T-cell (primary cell): Measurements from ENCODE around the gene UHRF1. TPM values are rescaled to one million over a fixed set of nuclear protein-coding genes. Genes with fewer than 3 reads are reported as not detected.

Source experiments
- ATAC-seq, 4 experiments: fragments of 200-7000 bp in 3 of 4; fragments of 150-1000 bp in 1 of 4; cut with Tn5 transposase; replicated peaks in 1 of 4; 1 replicate in 3 of 4; 2 replicates in 1 of 4; pipeline ENCODE4 v1.10.0; 2021; ENCODE audit warnings: moderate library complexity in 3 of 4, mild to moderate bottlenecking in 2 of 4, moderate number of reproducible peaks in 1 of 4
- CTCF ChIA-PET, 2 donors: fragments of 300-600 bp; sonication (Branson Sonifier 250); formaldehyde crosslinking; loops; one replicate each; lab custom pipeline; 2022; ENCODE audit warnings: antibody characterized with exemption in 2 of 2; lab: Charles Lee
- POLR2A ChIA-PET, 2 donors: fragments of 300-600 bp; sonication (Branson Sonifier 250); formaldehyde crosslinking; loops; one replicate each; lab custom pipeline; 2022; ENCODE audit warnings: antibody characterized with exemption in 2 of 2; lab: Charles Lee
- DNase-seq, 35 experiments: peaks; one replicate each; pipeline versions ENCODE4 v3.0.0 to v3.0.0-alpha.2; 2013 to 2023
- H3K27ac ChIP-seq: one replicate; pipeline ENCODE4 v1.5.1; 2013; ENCODE audit warnings: low read length
- H3K27me3 ChIP-seq, 2 experiments: replicated peaks in 1 of 2; 1 replicate in 1 of 2; 2 replicates in 1 of 2; pipeline versions ENCODE4 v1.6.1 to v1.7.0; 2013; ENCODE audit warnings: low read length in 1 of 2, mixed read lengths in 1 of 2; ENCODE audit not compliant: control insufficient read depth in 2 of 2, insufficient read depth in 2 of 2; ENCODE audit errors: extremely low read depth in 1 of 2
- H3K36me3 ChIP-seq, 2 donors: 1 replicate in 1 of 2; 2 replicates in 1 of 2; pipeline versions ENCODE4 v1.6.1 to v1.7.0; 2013; ENCODE audit warnings: low read length in 1 of 2; ENCODE audit not compliant: control insufficient read depth in 2 of 2, insufficient read depth in 1 of 2; ENCODE audit errors: extremely low read depth in 1 of 2
- H3K4me1 ChIP-seq, 2 experiments: 1 replicate in 1 of 2; 2 replicates in 1 of 2; pipeline versions ENCODE4 v1.6.1 to v1.7.0; 2013; ENCODE audit warnings: low read length in 2 of 2, mixed read lengths in 1 of 2; ENCODE audit not compliant: insufficient read depth in 2 of 2, control insufficient read depth in 1 of 2; ENCODE audit errors: extremely low read depth in 1 of 2
- H3K4me3 ChIP-seq, 2 donors: 1 replicate in 1 of 2; 2 replicates in 1 of 2; pipeline versions ENCODE4 v1.5.1 to v1.7.0; 2013; ENCODE audit warnings: mild to moderate bottlenecking in 2 of 2, low read length in 1 of 2, moderate library complexity in 1 of 2; ENCODE audit not compliant: control insufficient read depth in 1 of 2; ENCODE audit errors: extremely low read depth in 1 of 2
- H3K9me3 ChIP-seq: 2 replicates; pipeline ENCODE4 v1.7.0; 2013
- H3K27ac Mint-ChIP-seq, 2 donors: one replicate each; pipeline ENCODE4 v1.8.0; 2020 to 2021; ENCODE audit warnings: mild to moderate bottlenecking in 2 of 2, mixed read lengths in 2 of 2
- H3K27me3 Mint-ChIP-seq, 2 donors: one replicate each; pipeline ENCODE4 v1.8.0; 2021 to 2022; ENCODE audit warnings: mixed read lengths in 2 of 2
- H3K36me3 Mint-ChIP-seq: one replicate; pipeline ENCODE4 v1.8.0; 2021; ENCODE audit warnings: mixed read lengths
- H3K4me1 Mint-ChIP-seq, 3 donors: one replicate each; pipeline ENCODE4 v1.8.0; 2020 to 2022; ENCODE audit warnings: mixed read lengths in 3 of 3, mild to moderate bottlenecking in 1 of 3
- H3K4me3 Mint-ChIP-seq, 3 donors: one replicate each; pipeline ENCODE4 v1.8.0; 2020 to 2022; ENCODE audit warnings: mild to moderate bottlenecking in 3 of 3, mixed read lengths in 3 of 3, moderate library complexity in 3 of 3
- H3K9me3 Mint-ChIP-seq, 3 donors: one replicate each; pipeline ENCODE4 v1.8.0; 2020 to 2022; ENCODE audit warnings: mixed read lengths in 3 of 3
- WGBS: methylation state at CpG from one replicate; pipeline ENCODE4 v1.1.5; 2013; ENCODE audit warnings: missing lambda C conversion rate; ENCODE audit not compliant: insufficient coverage; 5-methylcytosine and 5-hydroxymethylcytosine counted together
- total RNA-seq, 35 experiments: library from RNA in 6 of 35; stranded (reverse) in 6 of 35; fragments of 120-200 nt in 1 of 35; gene quantifications; one replicate each; pipeline versions ENCODE4 v1.2.1 to v1.2.4 and lab custom pipeline; 2013 to 2026

UHRF1 gene
- total RNA-seq, 5 donors from 2014 or later (not counting 1 experiment from before 2014, with no cell fraction given): 0.89 to 3.1 (median 2.0) TPM

- CTCF ChIA-PET: interaction anchor here in 1 of 2 donors (0.6 kb wide), 1 partner anchor 31 kb away, joined by 3 read pairs; no protein-coding TSS in a partner anchor
- no peak overlapping the region for H3K27ac ChIP-seq
- POLR2A ChIA-PET: interaction anchor here in 1 of 2 donors (0.6 kb wide), 1 partner anchor 165 kb away, joined by 3 read pairs; no protein-coding TSS in a partner anchor
- H3K9me3 ChIP-seq: no peaks in the 10 kb centered on the region
- Mint-ChIP-seq H3K27ac (no peak overlapping the region), H3K36me3 (peaks cover 19% of the 10 kb centered on the region), H3K4me3 (no peak overlapping the region), H3K27me3 (no peaks in the 10 kb centered on the region), H3K9me3 (no peaks in the 10 kb centered on the region), H3K4me1 (peaks cover 16 to 22% (median 21%) of the 10 kb centered on the region in 3 donors)
- 97% methylated on average over 6 of the region's 6 CpGs for WGBS
- no peak for DNase-seq
- no peaks in the 10 kb centered on the region for H3K36me3 ChIP-seq
- ATAC-seq: no peak
- no peak overlapping the region for H3K4me3 ChIP-seq
- H3K27me3 ChIP-seq: no peaks in the 10 kb centered on the region
- H3K4me1 ChIP-seq: peaks cover 0 to 3% of the 10 kb centered on the region in 2 experiments
Observed at GRCh38 chr19:5000120-5000611, 90.9 kb downstream of the UHRF1 start.

GRCh38 chr19:5001615-5002014 lies 92.3 kb downstream of the UHRF1 start:
- ATAC-seq (peak in 1 of 4 experiments; percentile 26), DNase-seq (peak in 25 of 35 experiments; percentile 6 to 51 (median 17))
- no peak overlapping the region for H3K4me3 ChIP-seq
- H3K27me3 ChIP-seq: no peaks in the 10 kb centered on the region
- H3K27me3 Mint-ChIP-seq: no peaks in the 10 kb centered on the region
- no peaks in the 10 kb centered on the region for H3K9me3 ChIP-seq
- no peak overlapping the region for H3K4me3 Mint-ChIP-seq
- peaks cover 10% of the 10 kb centered on the region for H3K36me3 Mint-ChIP-seq
- H3K27ac ChIP-seq: no peak overlapping the region
- peaks cover 16 to 20% (median 20%) of the 10 kb centered on the region in 3 donors for H3K4me1 Mint-ChIP-seq
- H3K36me3 ChIP-seq: no peaks in the 10 kb centered on the region
- ChIA-PET POLR2A (no interaction called here), CTCF (interaction anchor here in 1 of 2 donors (0.6 kb wide), 1 partner anchor 1576 kb away, joined by 3 read pairs; no protein-coding TSS in a partner anchor)
- H3K9me3 Mint-ChIP-seq: no peaks in the 10 kb centered on the region
- H3K4me1 ChIP-seq: peaks cover 0 to 3% of the 10 kb centered on the region in 2 experiments
- 74% methylated on average over 3 of the region's 3 CpGs for WGBS
- H3K27ac Mint-ChIP-seq: no peak overlapping the region

- peaks cover 0 to 1% (median 0%) of the 10 kb centered on the region in 3 donors for H3K9me3 Mint-ChIP-seq
- Histone ChIP-seq H3K4me1 (peaks cover 0 to 3% of the 10 kb centered on the region in 2 experiments), H3K9me3 (no peaks in the 10 kb centered on the region), H3K4me3 (no peak overlapping the region), H3K27ac (no peak overlapping the region), H3K36me3 (no peaks in the 10 kb centered on the region), H3K27me3 (no peaks in the 10 kb centered on the region)
- H3K4me3 Mint-ChIP-seq: no peak overlapping the region
- CTCF ChIA-PET: interaction anchor here in 1 of 2 donors (0.6 kb wide), 1 partner anchor 1576 kb away, joined by 3 read pairs; no protein-coding TSS in a partner anchor
- H3K27ac Mint-ChIP-seq: no peak overlapping the region
- POLR2A ChIA-PET: no interaction called here
- DNase-seq (no peak), ATAC-seq (no peak)
- H3K4me1 Mint-ChIP-seq: peaks cover 14 to 20% (median 20%) of the 10 kb centered on the region in 3 donors
- no CpG with 5 or more reads among the region's 4 CpGs for WGBS
- no peaks in the 10 kb centered on the region for H3K27me3 Mint-ChIP-seq
- peaks cover 8% of the 10 kb centered on the region for H3K36me3 Mint-ChIP-seq
Observed at GRCh38 chr19:5002143-5002542, 92.8 kb downstream of the UHRF1 start.

GRCh38 chr19:5003781-5004180 lies 94.5 kb downstream of the UHRF1 start:
- no peak overlapping the region for H3K27ac Mint-ChIP-seq
- no peaks in the 10 kb centered on the region for H3K27me3 ChIP-seq
- H3K36me3 ChIP-seq: no peaks in the 10 kb centered on the region
- POLR2A ChIA-PET: no interaction called here
- peaks cover 18 to 27% (median 22%) of the 10 kb centered on the region in 3 donors for H3K4me1 Mint-ChIP-seq
- H3K9me3 Mint-ChIP-seq: peaks cover 0 to 14% (median 4%) of the 10 kb centered on the region in 3 donors
- WGBS: 96% methylated on average over 14 of the region's 18 CpGs
- peaks cover 14% of the 10 kb centered on the region for H3K36me3 Mint-ChIP-seq
- CTCF ChIA-PET: no interaction called here
- no peak overlapping the region for H3K4me3 ChIP-seq
- no peak overlapping the region for H3K4me3 Mint-ChIP-seq
- H3K27me3 Mint-ChIP-seq: no peaks in the 10 kb centered on the region
- ATAC-seq: no peak
- no peak overlapping the region for H3K27ac ChIP-seq
- peaks cover 0 to 3% of the 10 kb centered on the region in 2 experiments for H3K4me1 ChIP-seq
- no peak for DNase-seq
- H3K9me3 ChIP-seq: no peaks in the 10 kb centered on the region

GRCh38 chr19:5005096-5005495 lies 95.8 kb downstream of the UHRF1 start:
- DNase-seq: no peak
- ChIA-PET CTCF (interaction anchor here in 1 of 2 donors (0.6 kb wide), 2 partner anchors 112 to 260 kb away, joined by 3 to 4 read pairs; no protein-coding TSS in a partner anchor), POLR2A (no interaction called here)
- Mint-ChIP-seq H3K4me1 (peaks cover 19 to 22% (median 20%) of the 10 kb centered on the region in 3 donors), H3K27ac (no peak overlapping the region), H3K9me3 (peaks cover 0 to 14% (median 4%) of the 10 kb centered on the region in 3 donors), H3K36me3 (peaks cover 17% of the 10 kb centered on the region), H3K4me3 (no peak overlapping the region), H3K27me3 (no peaks in the 10 kb centered on the region)
- no peak for ATAC-seq
- Histone ChIP-seq H3K4me1 (peaks cover 0 to 3% of the 10 kb centered on the region in 2 experiments), H3K27ac (no peak overlapping the region), H3K4me3 (no peak overlapping the region), H3K36me3 (peaks cover 0 to 2% of the 10 kb centered on the region in 2 donors), H3K9me3 (no peaks in the 10 kb centered on the region), H3K27me3 (no peaks in the 10 kb centered on the region)
- 82% methylated on average over 4 of the region's 5 CpGs for WGBS

- ChIA-PET CTCF (no interaction called here), POLR2A (interaction anchor here in 1 of 2 donors (0.6 kb wide), 1 partner anchor 94 kb away, joined by 4 read pairs; no protein-coding TSS in a partner anchor)
- H3K4me1 ChIP-seq: peaks cover 0 to 3% of the 10 kb centered on the region in 2 experiments
- Mint-ChIP-seq H3K4me3 (no peak overlapping the region), H3K27me3 (no peaks in the 10 kb centered on the region), H3K27ac (no peak overlapping the region), H3K4me1 (peaks cover 11 to 23% (median 18%) of the 10 kb centered on the region in 3 donors), H3K36me3 (peaks cover 17% of the 10 kb centered on the region), H3K9me3 (peaks cover 0 to 14% (median 4%) of the 10 kb centered on the region in 3 donors)
- 73% methylated on average over 4 of the region's 10 CpGs for WGBS
- peaks cover 0 to 5% of the 10 kb centered on the region in 2 donors for H3K36me3 ChIP-seq
- no peaks in the 10 kb centered on the region for H3K9me3 ChIP-seq
- no peak overlapping the region for H3K27ac ChIP-seq
- no peak overlapping the region for H3K4me3 ChIP-seq
- DNase-seq (no peak), ATAC-seq (no peak)
- no peaks in the 10 kb centered on the region for H3K27me3 ChIP-seq
Observed at GRCh38 chr19:5006201-5006600, 96.9 kb downstream of the UHRF1 start.
